ENCODE results near the gene HSD11B2. TPM values are rescaled to one million over a fixed set of nuclear protein-coding genes. Genes with fewer than 3 reads are reported as not detected.
A peak's percentile ranks its signal among the peaks of the same experiment; 100 is the strongest.

The HSD11B2 gene
- total and polyA plus RNA-seq, 2 of the 8 experiments (the other 6 are each of a cell fraction or from before 2014, with no cell fraction given): 28.7 to 32.9 TPM

DNA sequence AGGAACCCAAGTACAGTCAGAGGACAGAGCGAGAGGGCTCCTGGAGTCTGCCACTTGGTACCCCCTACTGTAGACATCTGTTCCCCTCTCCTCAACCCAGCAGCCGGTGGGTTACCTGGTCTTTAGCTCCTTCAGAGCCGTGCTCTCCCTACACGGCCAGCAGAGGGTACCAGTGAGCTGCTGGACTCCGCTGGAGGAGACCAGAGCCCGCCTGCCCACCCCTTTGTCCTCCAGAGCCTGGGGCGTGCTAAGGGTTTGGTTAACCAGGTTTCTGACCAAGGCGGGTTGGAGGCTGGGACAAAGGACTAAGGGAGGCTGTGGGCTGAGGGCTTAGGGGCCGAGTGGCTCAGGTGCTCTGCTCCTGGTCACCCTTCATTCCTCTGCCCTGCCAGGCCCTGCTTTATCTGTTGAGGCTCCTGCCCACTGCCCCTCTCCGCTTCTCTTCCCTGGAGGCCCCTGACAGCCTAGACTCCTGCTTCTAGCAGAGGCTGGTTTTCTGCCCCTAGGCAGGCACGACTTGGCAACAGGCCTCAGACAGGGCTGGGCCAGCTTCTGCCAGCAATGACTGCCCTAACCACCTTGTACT lies 2.7 kb upstream of the HSD11B2 start:
- Histone ChIP-seq H4K20me1 (replicated peaks in 1 of 2; ENCODE audit: control insufficient read depth in 1 of 2, insufficient read depth in 2 of 2, low read length in 2 of 2) (no peaks in the 10 kb centered on the region), H2AK5ac (ENCODE audit: low read depth, low read length) (0 out of 2 replicates have a peak overlapping the region, but pooled peaks have one; percentile 93), H3K9ac (replicated peaks in 1 of 4; ENCODE audit: extremely low read depth in 1 of 4, low read depth in 3 of 4, low read length in 3 of 4) (no peak overlapping the region; a peak in 1 of 7 replicates), H3K23ac (ENCODE audit: insufficient read length) (no peak overlapping the region), H4K5ac (ENCODE audit: insufficient read length, low read depth, low read length) (no peak overlapping the region), H4K91ac (replicated peaks; ENCODE audit: insufficient read length, low read length) (peak overlapping the region; percentile 2), H2BK15ac (ENCODE audit: low read length) (peak overlapping the region; percentile 89; the same call in 1 of the 2 replicates), H3K79me2 (ENCODE audit: control insufficient read depth in 1 of 2, insufficient read depth in 2 of 2, low read length in 2 of 2) (no peaks in the 10 kb centered on the region; a peak in 1 of 4 replicates), H3K4me2 (ENCODE audit: insufficient read depth in 1 of 2, low read depth in 2 of 2, low read length in 2 of 2) (no peak overlapping the region), H2BK20ac (ENCODE audit: low read length) (peak overlapping the region; percentile 66), H3K56ac (replicated peaks; ENCODE audit: insufficient read length, low read depth, low read length) (no peak overlapping the region), H3K27me3 (replicated peaks in 1 of 4; ENCODE audit: control insufficient read depth in 3 of 4, extremely low read depth in 1 of 4, insufficient read depth in 3 of 4, low read length in 3 of 4) (peaks cover 0 to 19% (median 15%) of the 10 kb centered on the region in 4 experiments; a peak in 6 of 7 replicates), H4K8ac (ENCODE audit: extremely low read depth, insufficient read depth, low read length) (peak overlapping the region; percentile 26; the same call in 1 of the 2 replicates), H3K14ac (ENCODE audit: insufficient read length) (no peak overlapping the region), H2BK5ac (ENCODE audit: low read depth, low read length) (peak overlapping the region; percentile 50; the same call in 1 of the 2 replicates), H3K18ac (ENCODE audit: extremely low read depth, low read length) (no peak overlapping the region; the same call in 1 of the 2 replicates), H3K79me1 (ENCODE audit: low read depth, low read length) (peaks cover 7% of the 10 kb centered on the region; the same call in 1 of the 2 replicates), H3K4me1 (replicated peaks in 1 of 4; ENCODE audit: control insufficient read depth in 3 of 4, insufficient read depth in 4 of 4, low read length in 3 of 4) (peaks cover 21 to 57% (median 45%) of the 10 kb centered on the region in 4 experiments), H3K9me3 (ENCODE audit: insufficient read depth in 2 of 2, low read depth in 1 of 2, low read length in 1 of 2) (no peaks in the 10 kb centered on the region), H2BK120ac (replicated peaks; ENCODE audit: low read depth, low read length) (no peak overlapping the region), H3K4me3 (ENCODE audit: extremely low read depth in 1 of 4, insufficient read depth in 2 of 4, low read depth in 3 of 4, low read length in 4 of 4) (no peak overlapping the region), H2AFZ (ENCODE audit: low read length) (no peak overlapping the region), H3K23me2 (ENCODE audit: low read depth, low read length) (peaks cover 17% of the 10 kb centered on the region; the same call in 1 of the 2 replicates), H3K36me3 (ENCODE audit: control insufficient read depth in 2 of 4, insufficient read depth in 4 of 4, low read length in 3 of 4) (peaks cover 0 to under 1% (median 0%) of the 10 kb centered on the region in 4 experiments; a peak in 2 of 8 replicates), H3K4ac (replicated peaks; ENCODE audit: insufficient read length, low read depth, low read length) (no peak overlapping the region), H3K27ac (ENCODE audit: low read depth, low read length) (no peak overlapping the region), H2BK12ac (ENCODE audit: low read depth, low read length) (peak overlapping the region; percentile 94; the same call in 1 of the 2 replicates)
- FAIRE-seq (no peak), DNase-seq (ENCODE audit: low read depth in 1 of 2, low spot score in 2 of 2) (peak; percentile 71 to 90)
- 30% methylated on average over 11 of the region's 11 CpGs; no CpG with 5 or more reads in 1 of the 2 experiments for WGBS, 2 experiments (ENCODE audit: extremely low coverage in 1 of 2, insufficient coverage in 1 of 2, insufficient read length in 1 of 2, insufficient replicate concordance in 2 of 2, low coverage in 1 of 2, low lambda C conversion rate in 2 of 2, missing lambda C conversion rate in 1 of 2)
- POLR2A ChIA-PET (ENCODE audit: partially characterized antibody): interaction anchor here (0.6 to 1.9 kb wide), 8 partner anchors 12 to 655 kb away, joined by 3 to 5 read pairs (median 4); no protein-coding TSS in a partner anchor
- CTCF ChIA-PET (ENCODE audit: partially characterized antibody): interaction anchor here (0.6 to 24.6 kb wide), 25 partner anchors 7 to 170 kb away, joined by 3 to 476 read pairs (median 5); partner anchors contain the start of genes ATP6V0D1, KCTD19, LRRC36 and TPPP3
- TF ChIP-seq TAF1 (IDR thresholded peaks at IDR 0.05; ENCODE audit: low read depth, low read length) (0 out of 2 replicates have a peak, but pooled peaks have one; percentile 11), GABPA (IDR thresholded peaks at IDR 0.05; ENCODE audit: borderline replicate concordance, insufficient read depth, low read length) (0 out of 2 replicates have a peak, but pooled peaks have one; percentile 64), SP2 (IDR thresholded peaks at IDR 0.05; ENCODE audit: low read length) (no peak), CTBP2 (IDR thresholded peaks at IDR 0.05; ENCODE audit: borderline replicate concordance, insufficient read depth, insufficient read length, low read length) (peak; percentile 22), RBBP5 (IDR thresholded peaks at IDR 0.05; ENCODE audit: borderline replicate concordance, low read depth, low read length) (no peak), SAP30 (IDR thresholded peaks at IDR 0.05; ENCODE audit: insufficient read depth, insufficient replicate concordance, low read length) (no peak)
- TF ChIP-seq, protein P1, sequence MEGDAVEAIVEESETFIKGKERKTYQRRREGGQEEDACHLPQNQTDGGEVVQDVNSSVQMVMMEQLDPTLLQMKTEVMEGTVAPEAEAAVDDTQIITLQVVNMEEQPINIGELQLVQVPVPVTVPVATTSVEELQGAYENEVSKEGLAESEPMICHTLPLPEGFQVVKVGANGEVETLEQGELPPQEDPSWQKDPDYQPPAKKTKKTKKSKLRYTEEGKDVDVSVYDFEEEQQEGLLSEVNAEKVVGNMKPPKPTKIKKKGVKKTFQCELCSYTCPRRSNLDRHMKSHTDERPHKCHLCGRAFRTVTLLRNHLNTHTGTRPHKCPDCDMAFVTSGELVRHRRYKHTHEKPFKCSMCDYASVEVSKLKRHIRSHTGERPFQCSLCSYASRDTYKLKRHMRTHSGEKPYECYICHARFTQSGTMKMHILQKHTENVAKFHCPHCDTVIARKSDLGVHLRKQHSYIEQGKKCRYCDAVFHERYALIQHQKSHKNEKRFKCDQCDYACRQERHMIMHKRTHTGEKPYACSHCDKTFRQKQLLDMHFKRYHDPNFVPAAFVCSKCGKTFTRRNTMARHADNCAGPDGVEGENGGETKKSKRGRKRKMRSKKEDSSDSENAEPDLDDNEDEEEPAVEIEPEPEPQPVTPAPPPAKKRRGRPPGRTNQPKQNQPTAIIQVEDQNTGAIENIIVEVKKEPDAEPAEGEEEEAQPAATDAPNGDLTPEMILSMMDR (IDR thresholded peaks at IDR 0.05; ENCODE audit: control extremely low read depth in 1 of 3, insufficient read depth in 1 of 3, low read depth in 1 of 3, low read length in 3 of 3): peak; percentile 96
